Loucy (cell line): ENCODE results near the gene AQP1.

Experiments
- EZH2phosphoT487 ChIP-seq: fragments of 200-600 bp; IDR thresholded peaks from 2 replicates; pipeline ENCODE4 v1.6.1; 2018; ENCODE audit warnings: antibody characterized with exemption, mild to moderate bottlenecking, moderate library complexity, borderline replicate concordance
- TF ChIP-seq, protein P1 (sequence below): fragments of 200-600 bp; sonication (generic); conservative IDR thresholded peaks from 2 replicates; pipeline ENCODE4 v1.5.1; 2014; ENCODE audit warnings: mild to moderate bottlenecking, antibody characterized with exemption, low read length

DNA sequence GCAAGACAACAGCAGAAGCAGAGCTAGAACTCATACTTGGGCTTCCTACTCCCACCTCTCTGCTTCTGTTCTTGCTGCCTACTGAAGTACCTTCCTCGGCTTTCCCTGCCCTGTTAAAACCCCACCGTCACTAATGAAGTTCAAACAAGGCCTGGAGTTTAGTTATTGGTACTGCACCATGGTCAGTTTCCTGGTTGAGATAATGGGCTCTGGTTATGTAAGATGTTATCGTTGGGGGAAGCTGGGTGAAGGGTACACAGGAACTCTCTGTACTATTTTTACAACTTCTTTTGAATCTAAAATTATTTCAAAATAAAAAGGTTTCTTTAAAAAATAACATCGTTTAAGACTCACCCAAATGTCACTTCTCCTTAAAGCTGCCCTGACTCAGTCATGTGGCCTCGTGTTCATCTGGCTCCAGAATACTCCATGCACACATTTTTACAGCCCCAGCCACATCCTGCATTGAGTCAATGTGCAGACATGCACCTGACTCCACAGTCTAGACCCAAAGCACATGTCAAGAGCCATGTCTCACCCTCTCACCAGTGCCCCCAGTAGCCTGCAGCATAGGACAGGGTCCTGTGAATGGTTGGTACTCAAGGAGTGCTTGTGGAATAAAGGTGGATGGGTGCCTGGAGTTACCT lies 36.9 kb upstream of the AQP1 start:
- TF ChIP-seq, protein P1, sequence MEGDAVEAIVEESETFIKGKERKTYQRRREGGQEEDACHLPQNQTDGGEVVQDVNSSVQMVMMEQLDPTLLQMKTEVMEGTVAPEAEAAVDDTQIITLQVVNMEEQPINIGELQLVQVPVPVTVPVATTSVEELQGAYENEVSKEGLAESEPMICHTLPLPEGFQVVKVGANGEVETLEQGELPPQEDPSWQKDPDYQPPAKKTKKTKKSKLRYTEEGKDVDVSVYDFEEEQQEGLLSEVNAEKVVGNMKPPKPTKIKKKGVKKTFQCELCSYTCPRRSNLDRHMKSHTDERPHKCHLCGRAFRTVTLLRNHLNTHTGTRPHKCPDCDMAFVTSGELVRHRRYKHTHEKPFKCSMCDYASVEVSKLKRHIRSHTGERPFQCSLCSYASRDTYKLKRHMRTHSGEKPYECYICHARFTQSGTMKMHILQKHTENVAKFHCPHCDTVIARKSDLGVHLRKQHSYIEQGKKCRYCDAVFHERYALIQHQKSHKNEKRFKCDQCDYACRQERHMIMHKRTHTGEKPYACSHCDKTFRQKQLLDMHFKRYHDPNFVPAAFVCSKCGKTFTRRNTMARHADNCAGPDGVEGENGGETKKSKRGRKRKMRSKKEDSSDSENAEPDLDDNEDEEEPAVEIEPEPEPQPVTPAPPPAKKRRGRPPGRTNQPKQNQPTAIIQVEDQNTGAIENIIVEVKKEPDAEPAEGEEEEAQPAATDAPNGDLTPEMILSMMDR: no peak
- TF ChIP-seq EZH2phosphoT487: no peak
